ENCODE data around the gene SLC43A3.

SLC43A3 gene

DNA sequence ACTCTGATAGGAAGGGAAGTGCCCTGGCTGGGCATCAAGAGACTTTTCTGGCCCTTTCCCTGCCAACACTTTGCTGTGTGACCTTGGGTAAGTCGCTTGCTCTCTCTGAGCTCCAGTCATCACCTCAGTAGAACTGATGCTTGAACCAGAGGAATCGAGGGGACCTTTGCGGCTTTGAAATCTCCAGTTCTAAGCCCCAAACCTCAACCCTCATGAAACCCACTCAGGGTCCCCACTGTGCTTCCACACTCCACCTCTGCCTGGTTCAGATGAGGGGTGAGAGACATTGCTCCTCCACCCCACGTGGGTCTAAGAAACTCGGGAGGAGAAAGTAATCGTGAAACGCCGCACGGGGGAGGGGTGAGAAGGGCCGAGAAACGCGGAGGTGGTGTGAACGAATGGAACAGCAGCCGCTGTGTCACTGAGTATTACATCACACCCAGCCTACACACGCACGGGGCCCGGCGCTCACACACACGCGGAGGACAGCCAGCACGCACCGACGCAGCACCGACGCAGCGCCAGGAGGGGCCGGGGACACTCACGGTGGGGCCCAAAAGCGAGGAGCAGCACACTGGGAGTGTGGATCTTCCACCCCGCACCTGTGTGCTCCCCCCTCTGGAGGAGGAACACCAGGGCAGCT is 37.7 kb upstream of the SLC43A3 start:
- Histone ChIP-seq H3K4ac (ENCODE audit: low read depth in 1 of 2, low read length in 2 of 2) (no peak overlapping the region), H3K9ac (ENCODE audit: low read length) (no peak overlapping the region), H4K8ac (ENCODE audit: low read length) (no peak overlapping the region), H3K27me3 (ENCODE audit: control insufficient read depth in 1 of 2, insufficient read depth in 1 of 2, low read length in 2 of 2) (peaks cover 3 to 80% of the 10 kb centered on the region in 2 experiments), H3K14ac (ENCODE audit: low read length in 2 of 2) (no peak overlapping the region), H2BK120ac (ENCODE audit: low read depth, low read length) (no peak overlapping the region), H2BK15ac (ENCODE audit: low read depth, poor library complexity, severe bottlenecking) (no peak overlapping the region), H4K91ac (ENCODE audit: low read length) (no peak overlapping the region), H2AFZ (ENCODE audit: low read depth, low read length) (no peak overlapping the region), H3K9me3 (ENCODE audit: control insufficient read depth, low read length) (no peaks in the 10 kb centered on the region), H3K79me1 (replicated peaks; ENCODE audit: low read length, poor library complexity, severe bottlenecking) (no peaks in the 10 kb centered on the region), H3K36me3 (ENCODE audit: control insufficient read depth in 1 of 2, insufficient read depth in 2 of 2, low read depth in 1 of 2, low read length in 2 of 2) (peaks cover 0 to 17% of the 10 kb centered on the region in 2 experiments), H2BK5ac (ENCODE audit: low read depth, low read length, poor library complexity, severe bottlenecking) (no peak overlapping the region), H2AK5ac (ENCODE audit: low read length, severe bottlenecking) (no peak overlapping the region), H3K4me1 (ENCODE audit: control insufficient read depth, insufficient read depth, low read depth, low read length) (peaks cover 12% of the 10 kb centered on the region), H3K18ac (ENCODE audit: low read depth in 1 of 2, low read length in 2 of 2) (no peak overlapping the region), H3K4me2 (ENCODE audit: low read length, poor library complexity, severe bottlenecking) (no peak overlapping the region), H3K23ac (ENCODE audit: low read length in 2 of 2) (no peak overlapping the region), H3K4me3 (ENCODE audit: insufficient read depth in 1 of 2, low read depth in 1 of 2, low read length in 2 of 2) (no peak overlapping the region), H2BK12ac (ENCODE audit: low read length in 2 of 2) (no peak overlapping the region), H3K27ac (ENCODE audit: low read length, poor library complexity, severe bottlenecking) (no peak overlapping the region)
- DNase-seq: no peak
- 60% methylated on average over 27 of the region's 30 CpGs for WGBS

DNA sequence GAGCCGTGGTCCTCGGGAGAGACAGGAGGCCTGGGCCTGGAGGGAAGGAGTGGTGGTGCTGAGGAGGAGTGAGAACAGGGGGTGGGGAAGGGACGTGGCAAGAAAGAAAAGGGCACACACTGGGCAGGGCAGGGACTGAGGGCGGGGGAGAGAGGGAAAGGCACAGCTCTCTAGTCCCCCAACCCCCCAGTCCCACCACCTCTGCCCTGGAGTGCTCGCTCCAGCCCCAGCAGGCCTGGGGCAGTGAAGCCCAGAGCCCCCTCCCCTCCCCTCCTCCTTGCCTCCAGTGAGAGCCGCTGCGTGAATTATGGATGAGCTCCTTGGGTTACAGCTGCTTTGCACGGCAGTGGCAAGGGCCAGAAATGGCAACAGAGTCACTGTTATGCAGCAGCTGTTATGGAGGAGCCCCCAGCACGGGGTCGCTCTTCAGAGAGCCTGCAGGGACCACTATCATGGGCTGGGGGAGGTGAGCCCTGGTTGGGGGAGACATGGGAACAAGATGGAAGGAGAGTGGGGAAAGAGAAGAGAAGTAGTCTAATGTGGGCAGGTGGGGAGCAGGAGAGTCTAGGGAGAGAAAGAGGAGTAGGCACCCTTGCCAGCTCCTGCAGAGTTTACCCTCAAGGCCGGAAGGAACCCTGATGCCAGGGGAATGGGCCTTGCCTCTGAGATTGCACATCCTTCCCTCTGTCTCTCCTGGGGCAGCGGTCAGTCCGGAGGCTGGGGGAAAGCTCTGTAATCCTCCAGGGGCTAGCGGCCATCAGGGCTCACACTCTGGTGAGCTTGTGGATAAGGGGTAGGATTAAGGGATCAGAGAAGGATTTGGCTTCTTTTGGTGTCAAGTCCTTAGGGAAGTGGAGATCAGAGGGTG is 37.0 kb upstream of the SLC43A3 start:
- Histone ChIP-seq H4K91ac (ENCODE audit: low read length) (no peak overlapping the region), H3K14ac (ENCODE audit: low read length in 2 of 2) (no peak overlapping the region), H3K27me3 (ENCODE audit: control insufficient read depth in 1 of 2, insufficient read depth in 1 of 2, low read length in 2 of 2) (peaks cover 11 to 83% of the 10 kb centered on the region in 2 experiments), H3K9me3 (ENCODE audit: control insufficient read depth, low read length) (no peaks in the 10 kb centered on the region), H4K8ac (ENCODE audit: low read length) (no peak overlapping the region), H2BK120ac (ENCODE audit: low read depth, low read length) (no peak overlapping the region), H2BK15ac (ENCODE audit: low read depth, poor library complexity, severe bottlenecking) (no peak overlapping the region), H3K36me3 (ENCODE audit: control insufficient read depth in 1 of 2, insufficient read depth in 2 of 2, low read depth in 1 of 2, low read length in 2 of 2) (peaks cover 0 to 10% of the 10 kb centered on the region in 2 experiments), H3K9ac (ENCODE audit: low read length) (no peak overlapping the region), H2AK5ac (ENCODE audit: low read length, severe bottlenecking) (no peak overlapping the region), H3K4me3 (ENCODE audit: insufficient read depth in 1 of 2, low read depth in 1 of 2, low read length in 2 of 2) (no peak overlapping the region), H3K27ac (ENCODE audit: low read length, poor library complexity, severe bottlenecking) (no peak overlapping the region), H2BK12ac (ENCODE audit: low read length in 2 of 2) (no peak overlapping the region), H3K18ac (ENCODE audit: low read depth in 1 of 2, low read length in 2 of 2) (no peak overlapping the region), H3K4me1 (ENCODE audit: control insufficient read depth, insufficient read depth, low read depth, low read length) (peaks cover 18% of the 10 kb centered on the region), H3K4ac (ENCODE audit: low read depth in 1 of 2, low read length in 2 of 2) (no peak overlapping the region), H2AFZ (ENCODE audit: low read depth, low read length) (no peak overlapping the region), H3K4me2 (ENCODE audit: low read length, poor library complexity, severe bottlenecking) (no peak overlapping the region), H3K23ac (ENCODE audit: low read length in 2 of 2) (no peak overlapping the region), H2BK5ac (ENCODE audit: low read depth, low read length, poor library complexity, severe bottlenecking) (no peak overlapping the region), H3K79me1 (replicated peaks; ENCODE audit: low read length, poor library complexity, severe bottlenecking) (no peaks in the 10 kb centered on the region)
- no peak for DNase-seq
- WGBS: 52% methylated on average over 13 of the region's 14 CpGs

DNA sequence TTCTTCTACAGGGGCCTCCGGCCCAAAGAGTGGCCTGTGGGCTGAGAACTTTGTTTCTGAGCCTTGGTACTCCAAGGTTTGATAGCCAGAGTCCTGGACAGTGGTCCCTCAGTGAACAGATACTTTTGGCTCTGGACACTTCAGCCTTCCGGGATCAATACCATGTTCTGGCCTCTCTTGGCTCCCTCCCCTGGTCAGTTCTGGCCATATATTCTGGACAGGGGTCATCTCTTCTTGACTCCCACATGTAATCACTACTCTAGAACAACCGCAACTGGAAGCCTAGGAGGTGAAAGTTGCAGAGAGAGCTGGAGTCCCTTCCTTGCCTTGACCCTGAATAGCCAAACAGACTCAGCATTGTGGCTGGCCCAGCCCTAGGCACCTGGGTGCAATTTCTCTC is 35.7 kb upstream of the SLC43A3 start:
- WGBS: 78% methylated on average over 2 of the region's 3 CpGs
- H3K9ac ChIP-seq (ENCODE audit: low read length): no peak overlapping the region
- H3K4me2 ChIP-seq (ENCODE audit: low read length, poor library complexity, severe bottlenecking): no peak overlapping the region
- H3K36me3 ChIP-seq (ENCODE audit: control insufficient read depth in 1 of 2, insufficient read depth in 2 of 2, low read depth in 1 of 2, low read length in 2 of 2): no peaks in the 10 kb centered on the region
- H3K23ac ChIP-seq (ENCODE audit: low read length in 2 of 2): no peak overlapping the region
- H3K27ac ChIP-seq (ENCODE audit: low read length, poor library complexity, severe bottlenecking): no peak overlapping the region
- no peak overlapping the region for H4K91ac ChIP-seq (ENCODE audit: low read length)
- no peak overlapping the region for H2BK12ac ChIP-seq (ENCODE audit: low read length in 2 of 2)
- H3K4ac ChIP-seq (ENCODE audit: low read depth in 1 of 2, low read length in 2 of 2): no peak overlapping the region
- H2BK15ac ChIP-seq (ENCODE audit: low read depth, poor library complexity, severe bottlenecking): no peak overlapping the region
- no peak overlapping the region for H4K8ac ChIP-seq (ENCODE audit: low read length)
- H2AFZ ChIP-seq (ENCODE audit: low read depth, low read length): no peak overlapping the region
- DNase-seq: no peak
- H3K14ac ChIP-seq (ENCODE audit: low read length in 2 of 2): no peak overlapping the region
- H3K4me3 ChIP-seq (ENCODE audit: insufficient read depth in 1 of 2, low read depth in 1 of 2, low read length in 2 of 2): no peak overlapping the region
- no peaks in the 10 kb centered on the region for H3K79me1 ChIP-seq (replicated peaks; ENCODE audit: low read length, poor library complexity, severe bottlenecking)
- H2BK5ac ChIP-seq (ENCODE audit: low read depth, low read length, poor library complexity, severe bottlenecking): no peak overlapping the region
- H3K18ac ChIP-seq (ENCODE audit: low read depth in 1 of 2, low read length in 2 of 2): no peak overlapping the region
- no peaks in the 10 kb centered on the region for H3K9me3 ChIP-seq (ENCODE audit: control insufficient read depth, low read length)
- no peak overlapping the region for H2AK5ac ChIP-seq (ENCODE audit: low read length, severe bottlenecking)
- H2BK120ac ChIP-seq (ENCODE audit: low read depth, low read length): no peak overlapping the region
- H3K27me3 ChIP-seq (ENCODE audit: control insufficient read depth in 1 of 2, insufficient read depth in 1 of 2, low read length in 2 of 2): peaks cover 15 to 83% of the 10 kb centered on the region in 2 experiments
- H3K4me1 ChIP-seq (ENCODE audit: control insufficient read depth, insufficient read depth, low read depth, low read length): peaks cover 23% of the 10 kb centered on the region

DNA sequence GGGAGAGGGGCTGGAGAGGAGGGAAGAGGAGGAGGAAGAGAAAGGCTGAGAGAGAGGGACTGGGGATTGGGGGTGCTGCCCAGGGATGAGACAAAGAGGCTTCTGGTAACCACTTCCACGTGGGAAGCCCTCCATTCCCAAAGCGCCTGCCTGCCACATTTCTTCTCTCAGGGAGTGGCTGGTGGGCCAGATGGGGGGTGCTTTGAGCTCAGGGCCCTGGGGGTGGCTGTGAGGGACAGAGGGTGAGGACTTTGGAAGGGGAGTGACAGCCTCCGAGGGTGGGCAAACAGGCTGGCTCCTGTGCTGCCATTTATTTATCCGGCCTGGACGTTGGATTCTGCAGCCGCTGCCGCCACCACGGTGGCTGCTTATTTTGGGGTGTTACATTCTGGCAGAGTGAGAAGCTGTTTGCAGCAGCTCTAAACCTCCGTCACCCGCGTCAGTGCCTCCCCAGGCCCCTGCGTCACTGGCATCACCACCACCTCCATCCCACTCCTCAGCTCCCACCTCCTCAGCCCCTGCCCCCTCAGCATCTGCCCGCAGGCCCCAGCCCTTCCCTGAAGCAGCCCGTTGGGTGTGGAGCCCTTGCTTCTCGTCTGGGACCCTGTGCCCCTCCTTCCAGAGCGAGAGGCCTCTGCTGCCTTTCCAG is 35.0 kb upstream of the SLC43A3 start:
- H3K4me1 ChIP-seq (ENCODE audit: control insufficient read depth, insufficient read depth, low read depth, low read length): peaks cover 23% of the 10 kb centered on the region
- H3K79me1 ChIP-seq (replicated peaks; ENCODE audit: low read length, poor library complexity, severe bottlenecking): no peaks in the 10 kb centered on the region
- no peak overlapping the region for H2BK15ac ChIP-seq (ENCODE audit: low read depth, poor library complexity, severe bottlenecking)
- H3K4me2 ChIP-seq (ENCODE audit: low read length, poor library complexity, severe bottlenecking): no peak overlapping the region
- H3K4me3 ChIP-seq (ENCODE audit: insufficient read depth in 1 of 2, low read depth in 1 of 2, low read length in 2 of 2): peak overlapping the region in 1 of 2 experiments; percentile 80
- no peak overlapping the region for H2AK5ac ChIP-seq (ENCODE audit: low read length, severe bottlenecking)
- no peak overlapping the region for H3K18ac ChIP-seq (ENCODE audit: low read depth in 1 of 2, low read length in 2 of 2)
- H3K9me3 ChIP-seq (ENCODE audit: control insufficient read depth, low read length): no peaks in the 10 kb centered on the region
- H3K9ac ChIP-seq (ENCODE audit: low read length): peak overlapping the region; percentile 22
- no peak overlapping the region for H3K23ac ChIP-seq (ENCODE audit: low read length in 2 of 2)
- H3K4ac ChIP-seq (ENCODE audit: low read depth in 1 of 2, low read length in 2 of 2): no peak overlapping the region
- no peak overlapping the region for H4K8ac ChIP-seq (ENCODE audit: low read length)
- no peak for DNase-seq
- no peak overlapping the region for H2BK12ac ChIP-seq (ENCODE audit: low read length in 2 of 2)
- no peak overlapping the region for H2AFZ ChIP-seq (ENCODE audit: low read depth, low read length)
- H3K27ac ChIP-seq (ENCODE audit: low read length, poor library complexity, severe bottlenecking): no peak overlapping the region
- 67% methylated on average over 13 of the region's 16 CpGs for WGBS
- peaks cover 15 to 82% of the 10 kb centered on the region in 2 experiments for H3K27me3 ChIP-seq (ENCODE audit: control insufficient read depth in 1 of 2, insufficient read depth in 1 of 2, low read length in 2 of 2)
- no peak overlapping the region for H2BK120ac ChIP-seq (ENCODE audit: low read depth, low read length)
- H2BK5ac ChIP-seq (ENCODE audit: low read depth, low read length, poor library complexity, severe bottlenecking): no peak overlapping the region
- peak overlapping the region; percentile 31 for H4K91ac ChIP-seq (ENCODE audit: low read length)
- H3K14ac ChIP-seq (ENCODE audit: low read length in 2 of 2): no peak overlapping the region
- no peaks in the 10 kb centered on the region for H3K36me3 ChIP-seq (ENCODE audit: control insufficient read depth in 1 of 2, insufficient read depth in 2 of 2, low read depth in 1 of 2, low read length in 2 of 2)
